GM12892 (cell line): ENCODE data around the gene DYNLL1.

Experiments used
- POLR2A ChIP-seq: IDR thresholded peaks from 2 replicates; pipeline ENCODE4 v1.6.1; 2011; ENCODE audit warnings: low read depth, low read length, control low read depth
- POLR2AphosphoS5 ChIP-seq: IDR thresholded peaks from 2 replicates; pipeline ENCODE4 v1.6.1; 2011; ENCODE audit warnings: low read depth, low read length, control low read depth
- TAF1 ChIP-seq: IDR thresholded peaks from 2 replicates; pipeline ENCODE4 v1.6.1; 2011; ENCODE audit warnings: low read depth, mild to moderate bottlenecking, control low read depth, low read length, borderline replicate concordance

DNA sequence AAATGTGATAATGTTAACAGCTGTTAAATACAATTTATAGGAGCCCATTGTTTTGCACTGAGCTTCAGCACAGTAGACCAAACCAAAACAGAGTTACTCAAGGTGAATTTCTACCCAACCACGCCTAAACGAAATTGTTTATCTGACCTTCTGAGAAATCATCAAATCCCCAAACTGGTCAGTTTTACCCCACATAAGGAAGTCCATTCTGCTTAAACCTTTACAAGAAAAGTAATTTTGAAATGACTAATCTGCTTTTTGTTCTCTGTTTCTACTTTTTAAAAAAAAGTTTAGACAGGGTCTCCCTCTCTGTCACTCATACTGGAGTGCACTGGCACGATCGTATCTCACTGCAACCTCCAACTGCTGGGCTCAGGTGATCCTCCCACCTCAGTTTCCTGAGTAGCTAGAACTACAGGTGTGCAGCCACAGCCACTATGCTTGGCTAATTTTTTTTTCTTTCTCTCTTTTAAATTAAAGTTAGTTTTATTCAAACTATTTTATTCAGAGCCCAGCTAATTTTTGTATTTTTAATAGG lies 36.9 kb downstream of the DYNLL1 start:
- TF ChIP-seq POLR2A (no peak), TAF1 (no peak), POLR2AphosphoS5 (no peak)
